ENCODE measurements around the gene CDCA4. TPM values are rescaled to one million over a fixed set of nuclear protein-coding genes. Genes with fewer than 3 reads are reported as not detected.

CDCA4 gene
- total RNA-seq, 4 donors from 2014 or later: 15.3 to 35.0 (median 23.3) TPM

DNA sequence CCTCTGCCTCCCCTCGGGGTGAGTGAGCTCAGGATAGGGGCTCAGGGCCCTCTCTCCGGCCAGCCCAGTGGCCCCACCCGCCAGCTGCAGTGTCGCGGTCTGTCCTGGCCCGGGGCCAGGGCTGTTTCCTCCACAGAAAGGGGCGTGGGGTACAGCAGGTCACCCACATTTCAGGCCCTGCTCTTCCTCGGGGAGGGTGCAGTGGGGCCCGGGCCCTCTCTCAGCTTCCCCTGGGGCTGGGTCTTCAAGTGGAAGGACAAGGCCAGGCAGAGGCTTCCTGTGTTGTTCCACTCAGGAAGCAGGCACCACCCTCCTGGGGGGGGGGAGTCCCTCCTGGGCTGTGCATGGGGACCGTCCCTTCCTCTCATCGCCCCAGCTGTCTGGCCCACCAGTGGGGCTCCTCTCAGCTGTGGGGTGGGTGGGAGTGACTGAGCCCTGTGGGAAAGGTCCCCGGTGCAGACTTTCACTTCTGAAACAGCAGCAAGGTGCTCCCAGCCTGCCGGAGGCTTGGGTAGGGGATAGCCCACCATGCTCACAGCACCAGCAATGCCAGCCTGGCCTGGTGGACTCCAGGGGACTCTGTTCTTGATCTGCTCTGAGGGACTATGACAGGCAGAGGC, 40.7 kb upstream of the CDCA4 start:
- Histone ChIP-seq H3K4me1 (peaks cover 8 to 56% (median 12%) of the 10 kb centered on the region in 3 donors), H3K36me3 (no peaks in the 10 kb centered on the region), H3K9me3 (no peaks in the 10 kb centered on the region), H3K27me3 (peaks cover 0 to 35% (median 0%) of the 10 kb centered on the region in 4 donors), H3K27ac (peak overlapping the region; percentile 51 to 78 (median 70)), H3K4me3 (peak overlapping the region in 3 of 4 donors; percentile 1 to 50 (median 33))
- no peak for DNase-seq
- intact Hi-C loops (cut with DNase I): no loop called here
- TF ChIP-seq POLR2A (IDR thresholded peaks at IDR 0.05): no peak
- TF ChIP-seq, protein P1, sequence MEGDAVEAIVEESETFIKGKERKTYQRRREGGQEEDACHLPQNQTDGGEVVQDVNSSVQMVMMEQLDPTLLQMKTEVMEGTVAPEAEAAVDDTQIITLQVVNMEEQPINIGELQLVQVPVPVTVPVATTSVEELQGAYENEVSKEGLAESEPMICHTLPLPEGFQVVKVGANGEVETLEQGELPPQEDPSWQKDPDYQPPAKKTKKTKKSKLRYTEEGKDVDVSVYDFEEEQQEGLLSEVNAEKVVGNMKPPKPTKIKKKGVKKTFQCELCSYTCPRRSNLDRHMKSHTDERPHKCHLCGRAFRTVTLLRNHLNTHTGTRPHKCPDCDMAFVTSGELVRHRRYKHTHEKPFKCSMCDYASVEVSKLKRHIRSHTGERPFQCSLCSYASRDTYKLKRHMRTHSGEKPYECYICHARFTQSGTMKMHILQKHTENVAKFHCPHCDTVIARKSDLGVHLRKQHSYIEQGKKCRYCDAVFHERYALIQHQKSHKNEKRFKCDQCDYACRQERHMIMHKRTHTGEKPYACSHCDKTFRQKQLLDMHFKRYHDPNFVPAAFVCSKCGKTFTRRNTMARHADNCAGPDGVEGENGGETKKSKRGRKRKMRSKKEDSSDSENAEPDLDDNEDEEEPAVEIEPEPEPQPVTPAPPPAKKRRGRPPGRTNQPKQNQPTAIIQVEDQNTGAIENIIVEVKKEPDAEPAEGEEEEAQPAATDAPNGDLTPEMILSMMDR (IDR thresholded peaks at IDR 0.05): no peak
- WGBS, 2 donors: no CpG with 5 or more reads among the region's 13 CpGs

DNA sequence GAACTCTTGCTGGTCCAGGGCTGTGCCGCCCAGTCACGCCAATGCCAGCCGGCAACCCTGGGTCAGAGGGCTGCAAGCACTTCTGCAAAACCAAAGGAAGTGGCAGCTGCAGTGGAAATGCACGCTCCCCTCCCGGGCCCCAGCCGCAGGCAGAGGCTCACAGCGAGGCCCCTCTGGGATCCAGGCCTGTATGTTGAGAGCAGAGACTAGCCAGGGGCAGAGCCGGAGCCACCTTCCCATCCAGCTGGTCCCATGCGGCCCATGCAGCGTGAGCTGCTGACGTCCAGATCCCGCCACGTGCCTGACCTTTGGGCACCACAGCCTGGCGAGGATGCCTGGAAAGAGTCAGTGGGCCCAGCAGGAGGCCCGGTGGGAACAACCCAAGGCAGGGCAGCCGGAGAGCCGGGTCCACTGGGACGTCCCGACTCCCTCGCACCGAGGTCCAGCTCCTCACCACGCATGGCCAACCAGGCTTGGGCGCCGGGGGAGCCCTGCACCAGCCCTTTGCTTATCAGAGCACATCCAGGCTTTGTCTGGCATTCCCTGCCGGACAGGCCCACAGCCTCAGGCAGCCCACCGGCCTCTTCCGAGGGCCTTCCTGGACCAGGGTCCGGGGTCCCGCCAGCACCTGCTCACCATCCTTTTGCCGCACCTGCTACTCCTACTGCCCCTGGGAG, 40.0 kb upstream of the CDCA4 start:
- Histone ChIP-seq H3K36me3 (no peaks in the 10 kb centered on the region), H3K9me3 (no peaks in the 10 kb centered on the region), H3K4me1 (peaks cover 8 to 50% (median 12%) of the 10 kb centered on the region in 3 donors), H3K27ac (peak overlapping the region; percentile 51 to 78 (median 70)), H3K4me3 (peak overlapping the region in 3 of 4 donors; percentile 1 to 50 (median 33)), H3K27me3 (peaks cover 0 to 32% (median 0%) of the 10 kb centered on the region in 4 donors)
- DNase-seq: no peak
- no peak for TF ChIP-seq POLR2A (IDR thresholded peaks at IDR 0.05)
- TF ChIP-seq, protein P1 (IDR thresholded peaks at IDR 0.05): no peak
- intact Hi-C loops (cut with DNase I): no loop called here
- no CpG with 5 or more reads among the region's 30 CpGs for whole genome bisulfite sequencing, 2 donors

DNA sequence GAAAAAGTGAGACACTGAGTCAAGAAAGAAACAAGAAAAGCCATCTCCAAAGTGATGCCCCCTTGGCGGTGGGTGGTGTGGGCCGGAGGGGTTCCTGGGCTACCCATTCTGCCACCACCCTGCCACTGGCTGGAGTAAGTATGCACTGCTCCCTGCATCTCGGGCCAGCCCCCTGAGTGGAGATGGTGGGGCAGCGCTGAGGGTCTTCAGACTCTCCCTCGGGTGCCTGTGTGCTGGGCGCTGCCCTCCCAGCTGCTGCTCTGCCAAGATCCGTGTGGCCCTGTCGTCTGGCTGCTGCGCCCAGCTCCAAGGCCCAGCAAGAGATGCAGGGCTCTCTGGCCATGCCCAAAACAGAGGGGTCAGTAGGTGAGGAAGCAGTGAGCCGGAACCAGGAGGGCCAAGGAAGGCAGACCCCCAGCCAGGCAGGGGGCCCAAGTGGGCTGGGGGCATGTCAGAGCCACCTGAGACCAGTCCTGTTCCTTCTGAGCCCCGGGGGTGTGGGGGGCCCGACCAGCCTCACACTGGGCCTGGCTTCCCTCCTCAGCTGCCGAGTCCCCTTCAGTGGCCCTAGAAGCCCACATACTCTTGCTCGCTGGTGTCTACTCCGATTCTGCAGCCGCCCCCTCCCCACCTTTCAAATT, 39.2 kb upstream of the CDCA4 start:
- Histone ChIP-seq H3K36me3 (no peaks in the 10 kb centered on the region), H3K27ac (peak overlapping the region in 3 of 4 donors; percentile 51 to 78 (median 74)), H3K4me1 (peaks cover 8 to 46% (median 12%) of the 10 kb centered on the region in 3 donors), H3K4me3 (peak overlapping the region in 1 of 4 donors; percentile 3), H3K9me3 (no peaks in the 10 kb centered on the region), H3K27me3 (peaks cover 0 to 27% (median 0%) of the 10 kb centered on the region in 4 donors)
- no peak for DNase-seq
- WGBS, 2 donors: 71 to 80% methylated on average over 3 to 6 of the region's 16 CpGs
- intact Hi-C loops (cut with DNase I): no loop called here
- TF ChIP-seq, protein P1 (IDR thresholded peaks at IDR 0.05): no peak
- no peak for TF ChIP-seq POLR2A (IDR thresholded peaks at IDR 0.05)

- Histone ChIP-seq H3K9me3 (no peaks in the 10 kb centered on the region), H3K27ac (peak overlapping the region in 1 of 4 donors; percentile 74), H3K4me3 (no peak overlapping the region), H3K36me3 (no peaks in the 10 kb centered on the region), H3K27me3 (peaks cover 0 to 27% (median 0%) of the 10 kb centered on the region in 4 donors), H3K4me1 (peaks cover 8 to 46% (median 12%) of the 10 kb centered on the region in 3 donors)
- WGBS, 2 donors: 46 to 49% methylated on average over 12 to 13 of the region's 22 CpGs
- no peak for TF ChIP-seq POLR2A (IDR thresholded peaks at IDR 0.05)
- TF ChIP-seq, protein P1 (IDR thresholded peaks at IDR 0.05): no peak
- DNase-seq: no peak
- intact Hi-C loops (cut with DNase I): no loop called here
These were observed 38.4 kb upstream of the CDCA4 start for GRCh38 chr14:105059035-105059924.

Measured in esophagus squamous epithelium (tissue), 5 donors.